Stimulated activated CD8-positive, alpha-beta memory T cell treated with anti-CD3 and anti-CD28 coated beads, Interleukin-2, amount 100 ng/mL, for 48 hours (primary cell): Measurements from ENCODE around the gene HOXB8.

Experiments
- DNase-seq, 2 donors: peaks; one replicate each; pipeline ENCODE4 v3.0.0-alpha.2; 2020; ENCODE audit warnings: low read depth in 2 of 2

The HOXB8 gene

DNA sequence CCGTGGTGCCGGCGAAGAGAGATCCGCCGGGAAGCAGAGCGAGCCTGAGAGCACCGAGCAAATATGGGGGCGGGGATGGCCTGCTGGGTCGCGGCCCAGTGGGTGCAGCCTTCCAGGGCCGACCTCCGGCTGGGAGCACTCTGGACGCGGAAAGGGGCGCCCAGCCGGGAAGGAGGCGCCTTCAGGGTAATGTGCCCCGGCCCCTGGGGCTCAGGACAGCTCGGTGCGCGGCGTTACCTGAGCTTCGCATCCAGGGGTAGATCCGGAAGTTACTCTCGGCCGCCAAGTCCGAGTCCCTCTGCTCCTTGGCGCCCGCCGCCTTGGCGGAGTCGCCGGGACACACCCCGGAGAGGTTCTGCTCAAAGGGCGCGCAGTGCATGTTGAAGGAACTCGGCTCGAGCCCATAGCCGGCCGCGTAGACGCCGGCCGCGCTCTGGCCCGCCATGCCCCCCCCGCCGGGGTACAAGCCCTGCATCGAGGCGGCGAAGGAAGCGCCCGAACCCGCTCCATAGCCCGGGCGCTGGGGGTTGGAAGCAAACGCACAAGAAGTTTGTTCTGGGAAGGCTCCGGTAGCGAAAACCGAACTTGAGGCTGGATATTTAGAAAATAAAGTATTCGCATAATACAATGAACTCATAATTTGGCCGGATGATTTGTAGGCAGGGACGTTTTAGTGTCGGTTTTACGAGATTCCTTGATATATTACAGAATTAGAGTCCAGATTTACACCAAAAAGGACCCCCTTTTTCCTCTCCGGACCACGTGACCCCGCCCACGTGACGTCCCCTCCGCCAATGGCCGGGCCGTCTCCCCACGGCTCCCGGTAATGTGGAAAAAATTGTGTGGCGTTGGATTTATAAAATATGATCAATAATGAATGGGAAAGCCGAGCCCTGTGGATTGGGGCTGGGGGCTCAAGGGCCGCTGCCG lies 4.5 kb downstream of the HOXB8 start, which contains the start of gene HOXB7:
Gene HOXB7, minus strand, starts transcription at position 736 of the 930 bp plus-strand sequence. Its CDS starts 99 bp downstream, at position 637.
- peak; percentile 62 to 68 for DNase-seq

GRCh38 chr17:48609759-48610281 lies 5.3 kb downstream of the HOXB8 start:
- DNase-seq, result no peak

DNA sequence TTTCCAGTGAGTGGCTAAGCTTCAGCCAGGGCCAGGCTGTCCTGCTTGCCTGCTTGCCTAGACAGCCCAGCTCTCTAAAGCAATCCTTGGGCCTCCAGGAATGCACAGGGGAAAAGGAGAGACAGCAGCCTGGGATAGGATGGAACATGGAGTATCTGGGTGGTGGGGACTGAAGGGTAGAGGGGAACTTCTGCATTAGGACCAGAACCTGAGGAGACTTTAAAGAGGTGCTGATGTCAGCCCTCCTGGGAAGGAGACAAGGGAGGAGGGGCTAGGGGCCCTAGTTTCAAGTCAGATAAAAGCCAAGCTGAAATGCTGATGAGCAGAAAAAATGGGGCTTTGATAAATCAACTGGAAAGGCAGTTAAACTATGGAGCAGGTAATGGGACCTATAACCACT lies 6.1 kb downstream of the HOXB8 start:
- DNase-seq, result no peak

GRCh38 chr17:48608494-48608834 lies 6.6 kb downstream of the HOXB8 start:
- DNase-seq, result no peak

GRCh38 chr17:48606892-48607614 lies 8.0 kb downstream of the HOXB8 start:
- no peak for DNase-seq

GRCh38 chr17:48605991-48606891 lies 8.9 kb downstream of the HOXB8 start:
- DNase-seq, result no peak

GRCh38 chr17:48605409-48605919 lies 9.6 kb downstream of the HOXB8 start:
- DNase-seq, result no peak

- DNase-seq, result no peak
Observed at GRCh38 chr17:48604770-48605329, 10.2 kb downstream of the HOXB8 start, which contains the start of gene HOXB6. TSS of gene HOXB6 (minus strand) at chr17:48604986. CDS start at chr17:48598150, 6,836 bp downstream.

DNA sequence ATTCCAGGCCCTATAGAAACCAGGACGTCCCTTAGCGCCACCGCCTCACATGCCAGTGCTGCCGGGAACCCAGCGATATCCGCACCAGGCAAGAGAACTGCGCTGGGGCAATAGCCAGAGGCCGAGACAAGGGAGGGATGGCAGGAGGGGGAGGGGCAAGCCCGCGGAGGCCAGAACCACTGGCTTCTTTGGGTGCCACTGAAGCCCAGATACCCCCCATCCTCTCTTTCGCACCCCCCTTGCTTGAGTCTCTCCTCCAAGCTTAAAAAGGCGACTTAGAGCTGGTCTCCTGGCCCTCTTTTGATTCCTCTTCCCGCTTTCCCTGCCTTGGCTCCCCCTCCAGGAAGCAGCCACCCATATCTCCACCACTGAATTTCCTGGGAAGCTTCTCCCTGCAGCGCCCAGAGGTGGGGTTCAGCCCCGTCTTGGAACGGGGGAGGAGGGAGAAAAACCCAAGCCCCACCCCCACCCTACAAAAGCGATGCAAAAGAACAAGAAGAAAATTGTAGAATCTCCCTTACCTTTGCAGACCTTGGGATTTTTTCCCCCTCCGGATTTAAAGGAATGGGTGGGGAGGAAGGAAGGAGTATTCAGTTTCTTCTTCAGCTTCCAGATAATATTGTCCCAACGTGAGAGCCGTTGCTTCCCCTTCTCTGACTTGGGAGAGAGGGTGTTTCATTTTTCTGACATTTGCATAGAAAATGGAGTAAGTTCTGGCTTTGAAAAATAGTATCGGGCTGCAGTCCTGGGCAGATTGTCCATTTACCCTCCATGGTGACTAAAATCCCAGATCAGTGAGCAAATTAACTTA lies 10.9 kb downstream of the HOXB8 start:
- no peak for DNase-seq

DNA sequence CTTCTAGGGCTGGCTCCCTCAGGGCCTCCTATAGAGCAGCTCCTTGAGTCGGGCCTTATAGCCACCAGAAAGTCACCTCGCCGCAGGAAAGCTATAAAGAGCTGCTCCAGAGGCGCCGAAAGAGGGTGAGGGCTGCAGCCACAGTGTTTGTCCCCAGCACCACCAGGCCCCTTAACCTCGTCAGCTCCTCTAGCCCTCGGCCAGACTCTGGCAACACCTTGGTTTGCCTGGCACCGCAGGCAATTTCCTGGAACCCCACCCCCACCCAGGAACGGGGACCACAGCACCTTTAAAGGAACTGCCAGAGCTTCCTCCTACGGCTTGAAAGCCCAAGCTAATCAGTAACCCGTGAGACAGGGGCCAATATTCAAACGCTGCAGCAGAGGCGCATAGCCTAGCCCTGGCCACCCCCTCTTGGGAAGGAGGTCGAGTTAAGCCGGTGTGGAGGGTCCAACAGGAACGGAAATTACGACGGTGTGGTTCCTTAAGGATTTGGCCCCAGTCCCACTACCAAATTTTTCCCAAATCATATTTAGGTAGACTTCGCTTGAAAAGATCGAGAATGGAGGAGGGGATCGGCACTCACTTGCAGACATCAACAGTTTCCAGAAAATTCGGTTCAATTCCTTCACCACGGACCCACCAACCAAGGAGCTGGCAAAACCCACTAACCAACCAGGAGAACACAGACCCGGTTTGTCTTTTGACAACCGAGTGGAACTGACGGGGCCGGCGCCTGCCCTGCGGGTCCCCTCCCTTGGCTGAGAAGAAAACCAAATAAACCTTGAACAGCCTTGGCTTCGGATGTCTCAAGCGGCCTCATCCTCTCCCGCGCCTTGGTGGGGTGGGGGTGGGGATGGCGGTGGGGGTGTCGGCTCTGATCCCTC lies 13.3 kb downstream of the HOXB8 start:
- no peak for DNase-seq

DNA sequence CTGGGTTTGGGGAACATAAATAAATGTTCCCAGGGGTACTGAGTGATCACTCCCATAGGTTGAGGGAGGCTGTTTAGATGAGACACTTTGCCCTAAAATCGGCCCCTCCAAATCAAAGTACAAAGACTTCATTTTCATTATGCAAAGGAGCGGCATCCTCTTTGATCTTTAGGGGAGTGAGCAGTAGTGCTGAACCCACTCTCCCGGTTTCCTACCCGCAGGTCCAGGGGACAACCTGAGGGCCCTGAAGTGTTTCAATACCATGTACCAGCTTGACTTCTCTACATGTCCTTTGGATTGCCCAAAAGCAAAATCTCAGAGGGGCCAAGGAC lies 13.9 kb downstream of the HOXB8 start:
- DNase-seq, result no peak

DNA sequence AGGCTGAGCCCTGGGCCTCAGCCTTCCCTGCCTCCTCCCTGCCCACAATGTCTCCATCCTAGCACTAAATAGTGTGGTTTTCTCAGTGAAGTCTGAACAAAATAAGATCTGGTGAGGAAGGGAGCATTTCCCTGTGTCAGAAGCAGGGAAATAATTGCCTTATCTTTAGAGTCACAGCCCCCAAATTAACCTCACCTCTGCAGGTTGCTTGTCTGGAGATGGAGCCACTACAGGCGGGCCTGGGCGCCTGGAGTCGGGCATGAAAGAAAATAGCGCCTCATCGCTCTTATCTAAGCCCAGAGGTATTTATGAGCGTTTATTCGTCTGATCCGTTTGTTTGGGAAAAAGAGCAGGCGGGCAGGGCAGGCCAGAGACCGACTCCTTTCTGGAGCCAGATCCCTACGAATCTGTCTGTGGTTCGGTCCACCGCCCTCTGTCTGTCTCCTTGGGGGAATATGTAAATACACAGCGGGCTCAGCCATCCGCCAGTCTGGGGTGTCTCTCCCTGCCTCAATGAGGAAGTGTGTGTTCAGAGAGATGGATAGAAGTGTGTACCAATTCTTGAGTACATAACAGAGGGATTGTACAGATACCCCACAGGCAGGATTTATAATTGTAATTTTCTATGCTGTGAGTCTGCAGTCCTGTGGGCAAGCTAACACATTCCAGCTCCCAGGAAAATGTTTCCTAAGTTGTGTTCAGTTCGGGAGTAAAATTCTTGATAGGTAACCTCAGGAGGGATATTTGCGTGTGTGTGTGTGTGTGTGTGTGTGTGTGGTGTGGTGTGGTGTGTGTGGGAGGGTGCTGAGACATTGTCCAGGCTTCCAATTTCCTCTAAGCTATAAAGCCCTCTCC lies 14.6 kb downstream of the HOXB8 start:
- DNase-seq, result no peak

DNA sequence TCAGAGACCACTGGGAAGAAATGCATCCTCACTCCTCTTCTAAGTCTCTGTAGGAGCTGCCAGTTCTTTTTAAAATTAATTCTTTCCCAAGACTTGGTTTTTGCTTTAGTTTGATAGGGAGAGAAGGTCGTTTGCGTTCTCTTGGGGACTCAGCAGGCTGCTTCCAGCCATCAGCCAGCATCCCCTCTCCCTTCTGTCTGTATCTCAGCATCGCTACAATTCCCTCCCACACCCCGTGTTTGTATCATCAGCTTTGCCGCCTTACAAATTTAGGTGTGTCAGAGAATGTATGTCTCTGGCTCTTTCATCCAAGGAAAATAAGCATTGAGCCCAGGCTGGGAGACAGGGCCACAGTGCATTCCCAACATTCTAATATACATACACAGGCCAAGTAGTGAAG lies 15.7 kb downstream of the HOXB8 start:
- no peak for DNase-seq

GRCh38 chr17:48598736-48599135 lies 16.4 kb downstream of the HOXB8 start:
- no peak for DNase-seq

GRCh38 chr17:48597778-48598631 lies 17.1 kb downstream of the HOXB8 start:
- no peak for DNase-seq

- DNase-seq, result no peak
Observed at GRCh38 chr17:48597528-48597777, 17.6 kb downstream of the HOXB8 start.

DNA sequence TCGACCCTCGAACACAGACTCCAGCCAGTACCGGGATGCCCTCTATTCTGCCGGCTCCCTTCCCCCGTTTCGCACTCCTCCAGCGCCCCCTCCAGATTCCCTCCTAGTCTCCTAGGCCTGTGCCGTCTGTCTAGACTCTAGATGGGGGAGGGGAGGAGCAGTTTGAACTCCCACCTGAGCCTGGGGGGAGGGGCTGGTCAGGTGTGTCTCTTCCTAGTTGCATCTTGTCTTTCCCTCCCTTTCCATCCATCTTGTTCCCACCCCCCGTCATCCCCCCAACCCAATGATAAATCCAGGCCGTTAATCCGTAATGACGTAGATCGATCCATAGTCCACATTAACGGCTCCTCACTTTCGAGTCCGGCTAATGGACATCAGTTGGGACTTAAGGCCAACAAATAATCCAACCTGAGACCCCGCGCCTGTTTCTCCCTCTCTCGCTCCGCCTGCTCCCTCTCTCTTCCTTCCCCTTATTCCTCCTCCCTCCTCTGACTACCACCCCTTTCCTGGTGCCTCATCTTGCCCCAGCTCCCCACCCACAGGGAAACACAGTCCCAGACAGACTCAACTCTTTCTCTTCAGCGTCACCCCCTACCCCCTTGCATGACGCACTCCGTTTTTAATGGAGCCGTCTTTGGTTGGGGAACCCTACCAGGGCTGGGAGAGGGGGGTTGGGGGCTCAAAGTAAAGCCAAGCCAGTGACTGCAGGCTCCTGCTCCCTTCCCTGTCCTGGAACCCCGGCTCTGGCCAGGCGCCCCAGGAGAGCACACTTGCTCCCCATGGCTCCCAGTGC lies 18.2 kb downstream of the HOXB8 start:
- DNase-seq, result no peak
